GM21619 (cell line): ENCODE measurements around the gene NSMCE1.
A peak's percentile ranks its signal among the peaks of the same experiment; 100 is the strongest.
"Not testable (repeated sequence)": the region's sequence is repeated elsewhere in the genome, so short reads cannot be mapped to it uniquely, and the experiment has no call there.

Source experiments
- ATAC-seq: cut with Tn5 transposase; IDR thresholded peaks from one replicate; pipeline ENCODE4 v1.9.1; 2021; ENCODE audit not compliant: unreplicated experiment

NSMCE1 gene

DNA sequence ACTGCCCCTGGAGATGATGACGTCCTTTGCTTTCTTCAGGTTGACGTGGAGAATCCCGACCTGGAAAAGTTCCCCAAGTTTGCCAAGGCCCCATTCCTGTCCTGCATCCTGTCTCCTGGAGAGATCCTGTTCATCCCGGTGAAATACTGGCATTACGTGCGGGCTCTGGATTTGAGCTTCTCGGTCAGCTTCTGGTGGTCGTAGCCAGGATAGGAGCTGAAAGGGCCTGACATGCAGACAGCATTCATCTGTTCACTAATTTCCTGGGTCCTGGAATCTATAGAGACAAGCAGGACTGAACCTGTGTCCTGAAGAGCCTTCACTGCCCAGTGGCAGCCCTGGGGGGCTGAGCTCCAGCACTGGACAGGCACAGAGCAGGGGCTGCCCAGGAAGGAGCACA is 48.0 kb downstream of the NSMCE1 start:
- no peak for ATAC-seq

DNA sequence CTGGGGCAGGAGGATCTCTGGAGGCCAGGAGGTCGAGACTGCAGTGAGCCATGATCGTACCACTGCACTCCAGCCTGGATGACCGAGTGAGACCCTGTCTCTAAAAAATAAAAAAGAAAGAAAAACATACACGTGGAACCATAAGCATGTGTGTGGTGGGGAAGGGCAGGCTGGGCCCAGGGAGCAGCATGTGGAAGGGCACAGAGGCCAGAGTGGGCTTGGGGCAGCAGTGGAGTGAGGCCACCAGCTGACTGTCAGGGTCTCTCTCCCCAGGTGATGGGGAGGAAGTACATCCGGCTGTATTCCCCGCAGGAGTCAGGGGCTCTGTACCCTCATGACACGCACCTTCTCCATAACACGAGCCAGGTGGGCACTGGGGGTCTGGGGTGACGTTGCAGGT is 48.5 kb downstream of the NSMCE1 start:
- ATAC-seq = no peak

DNA sequence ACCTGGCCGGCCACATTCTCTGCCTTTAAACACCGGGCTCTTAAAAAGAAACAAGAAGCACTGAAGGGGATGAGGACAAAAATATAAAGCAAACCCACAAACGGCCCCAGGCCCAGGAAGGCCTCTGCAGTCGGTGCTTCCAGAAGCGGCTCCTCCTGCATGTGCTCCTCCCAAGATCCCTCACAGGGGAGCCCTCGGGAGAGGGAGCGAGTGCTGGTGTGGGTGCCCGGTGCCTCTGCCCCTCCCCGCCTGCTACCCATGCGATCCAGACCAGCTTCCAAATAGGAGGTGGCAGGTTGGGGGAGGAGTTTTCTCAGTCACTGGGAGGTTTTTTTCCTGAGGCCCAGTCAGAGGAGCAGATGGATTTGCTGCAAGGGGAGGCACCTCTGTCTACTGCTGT is 49.4 kb downstream of the NSMCE1 start:
- ATAC-seq = no peak

DNA sequence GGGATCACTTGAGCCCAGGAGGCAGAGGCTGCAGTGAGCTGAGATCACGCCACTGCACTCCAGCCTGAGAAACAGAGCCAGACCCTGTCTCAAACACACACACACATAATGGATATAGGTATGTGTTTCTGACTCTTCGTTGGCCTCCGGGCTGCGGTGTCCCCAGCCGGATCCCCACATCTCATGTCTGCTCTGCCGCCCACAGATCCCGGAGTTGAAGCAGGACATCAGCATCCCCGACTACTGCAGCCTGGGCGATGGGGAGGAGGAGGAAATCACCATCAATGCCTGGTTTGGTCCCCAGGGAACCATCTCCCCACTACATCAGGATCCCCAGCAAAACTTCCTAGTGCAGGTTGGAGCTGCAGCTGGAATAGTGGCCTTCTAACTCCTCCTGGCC is 49.8 kb downstream of the NSMCE1 start:
- no peak for ATAC-seq

DNA sequence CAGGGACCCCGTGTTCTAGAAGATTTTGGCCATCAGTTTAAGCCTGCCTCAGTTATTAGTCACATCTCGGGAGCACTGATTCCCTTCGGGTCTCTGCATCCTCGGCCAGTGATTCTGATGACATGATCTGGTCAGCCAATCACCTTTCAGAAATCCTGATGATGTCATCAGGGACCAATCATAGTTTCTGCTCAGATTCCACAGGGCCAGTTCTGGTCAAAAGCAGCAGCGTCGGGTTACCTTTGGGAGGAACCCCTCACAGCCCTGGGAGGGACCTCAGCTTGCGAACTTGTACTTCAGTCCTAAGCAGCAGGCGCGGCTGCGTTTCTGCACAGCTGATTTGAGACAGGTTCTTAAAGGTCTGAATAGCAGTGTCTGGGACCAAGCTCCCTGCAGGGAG is 51.3 kb downstream of the NSMCE1 start:
- ATAC-seq = no peak

DNA sequence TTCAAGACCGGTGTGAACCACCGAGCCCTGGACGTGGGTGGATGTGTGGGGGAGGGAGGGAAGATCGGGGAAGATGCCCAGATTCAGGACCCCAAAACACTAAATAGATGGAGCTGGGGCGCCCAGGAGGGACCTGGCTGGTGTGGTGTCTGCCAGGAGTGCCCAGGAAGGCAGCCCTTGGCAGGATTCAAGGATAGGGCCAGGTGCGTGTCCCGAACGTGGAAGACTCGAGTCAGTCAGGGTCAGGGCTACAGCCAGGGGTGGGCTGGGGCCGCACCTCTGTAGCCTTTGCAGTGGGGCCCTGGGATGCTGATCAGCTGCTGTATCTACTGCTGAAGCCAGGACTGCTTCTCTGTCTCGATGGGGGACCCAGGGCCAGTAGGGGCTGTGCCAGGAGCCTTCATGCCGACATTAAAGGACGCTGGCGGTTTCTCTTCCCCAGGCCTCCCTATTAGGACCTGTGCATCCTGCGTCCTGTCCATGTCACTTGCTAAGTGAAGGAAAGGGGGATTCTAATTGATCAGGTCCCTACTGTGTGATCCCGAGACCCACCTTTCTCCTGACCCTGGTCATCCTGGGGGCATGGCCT is 52.2 kb downstream of the NSMCE1 start:
- ATAC-seq = no peak

DNA sequence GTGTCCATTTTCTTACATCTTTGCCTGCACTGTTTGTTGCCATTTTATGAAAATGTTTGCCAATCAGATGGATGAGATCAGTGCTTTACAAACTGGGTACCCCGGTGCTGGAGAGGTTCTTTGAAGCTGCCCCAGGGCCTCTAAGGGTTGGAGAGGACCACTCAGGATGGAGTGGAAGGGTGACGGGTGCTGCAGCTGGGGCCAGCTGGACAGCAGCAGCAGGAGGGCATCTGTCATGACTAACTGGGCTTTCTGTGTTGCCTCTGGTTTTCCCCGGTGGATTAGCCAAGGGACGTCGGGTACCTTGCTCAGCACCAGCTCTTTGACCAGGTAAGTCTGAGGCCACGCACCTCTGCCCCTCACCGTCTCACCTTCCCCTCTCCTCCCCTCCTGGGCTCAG is 52.9 kb downstream of the NSMCE1 start:
- no peak for ATAC-seq

DNA sequence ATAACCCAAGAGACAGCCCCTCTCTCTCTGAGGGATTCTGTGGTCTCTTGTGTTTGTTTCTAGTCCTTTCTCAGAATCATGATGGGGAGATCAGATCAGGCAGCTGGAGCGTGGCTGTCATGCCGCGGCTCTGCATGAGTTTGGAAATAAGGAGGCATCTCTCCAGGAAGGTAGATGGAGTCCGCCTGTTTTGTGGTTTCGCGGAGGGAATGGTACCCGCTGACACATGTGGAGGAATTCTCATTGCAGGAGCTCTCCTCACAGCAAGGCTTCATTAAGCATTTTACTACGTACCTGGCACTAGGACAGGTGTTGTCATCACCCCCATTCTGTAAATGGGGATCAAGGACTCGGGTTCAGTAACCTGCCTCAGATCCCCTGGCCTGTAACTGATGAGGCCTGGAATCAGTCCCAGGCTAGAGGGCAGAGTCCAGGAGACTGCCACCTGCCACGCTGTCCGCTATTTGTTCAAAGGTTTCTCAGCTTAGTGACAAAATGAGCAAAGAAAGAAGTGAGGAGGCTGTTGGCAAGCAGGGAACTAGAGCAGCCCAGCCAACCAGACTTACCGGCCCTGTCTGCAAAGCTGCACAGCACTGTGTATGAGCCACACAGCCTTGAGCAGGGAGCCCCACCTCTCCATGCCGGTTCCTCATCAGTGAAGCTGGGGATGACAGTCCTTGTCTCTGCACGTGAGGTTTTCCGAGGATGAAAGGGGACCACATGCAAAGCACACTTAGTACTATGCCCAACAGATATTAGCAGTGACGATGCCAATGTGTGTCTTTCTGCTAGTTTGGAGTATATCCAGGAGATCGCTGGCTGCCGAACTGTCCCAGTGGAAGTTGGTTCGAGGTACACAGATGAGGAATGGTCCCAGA is 54.2 kb downstream of the NSMCE1 start:
- no peak for ATAC-seq

DNA sequence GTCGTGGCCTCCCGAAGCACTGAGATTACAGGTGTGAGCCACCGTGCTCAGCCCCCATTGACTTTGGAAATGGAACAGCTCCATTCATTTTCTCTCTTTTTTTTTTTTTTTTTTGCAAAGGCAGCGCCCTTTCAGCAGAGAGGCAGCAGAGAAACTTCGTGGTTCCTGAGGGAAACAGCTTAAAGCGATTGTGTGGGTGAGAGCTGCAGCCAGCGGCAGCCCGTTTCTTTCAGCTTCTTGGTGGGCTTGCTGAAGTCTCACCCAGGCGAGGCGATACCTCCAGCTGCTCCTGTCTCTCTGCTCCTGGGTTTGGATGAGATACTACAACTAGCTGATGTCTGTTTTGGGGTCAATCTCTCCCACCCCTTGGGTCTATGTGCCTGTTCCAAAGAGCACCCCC is 57.5 kb downstream of the NSMCE1 start:
- ATAC-seq = no peak

DNA sequence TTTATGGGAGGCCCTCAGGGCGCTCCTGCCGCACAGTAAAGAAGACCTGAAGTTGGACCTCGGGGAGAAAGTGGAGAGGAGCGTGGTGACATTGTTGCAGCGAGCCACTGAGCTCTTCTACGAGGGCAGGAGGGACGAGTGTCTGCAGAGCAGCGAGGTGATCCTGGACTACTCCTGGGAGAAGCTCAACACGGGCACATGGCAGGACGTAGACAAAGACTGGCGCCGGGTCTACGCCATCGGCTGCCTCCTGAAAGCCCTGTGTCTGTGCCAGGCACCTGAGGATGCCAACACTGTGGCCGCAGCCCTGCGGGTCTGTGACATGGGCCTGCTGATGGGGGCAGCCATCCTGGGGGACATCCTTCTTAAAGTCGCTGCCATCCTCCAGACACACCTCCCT is 58.4 kb downstream of the NSMCE1 start:
- no peak for ATAC-seq

DNA sequence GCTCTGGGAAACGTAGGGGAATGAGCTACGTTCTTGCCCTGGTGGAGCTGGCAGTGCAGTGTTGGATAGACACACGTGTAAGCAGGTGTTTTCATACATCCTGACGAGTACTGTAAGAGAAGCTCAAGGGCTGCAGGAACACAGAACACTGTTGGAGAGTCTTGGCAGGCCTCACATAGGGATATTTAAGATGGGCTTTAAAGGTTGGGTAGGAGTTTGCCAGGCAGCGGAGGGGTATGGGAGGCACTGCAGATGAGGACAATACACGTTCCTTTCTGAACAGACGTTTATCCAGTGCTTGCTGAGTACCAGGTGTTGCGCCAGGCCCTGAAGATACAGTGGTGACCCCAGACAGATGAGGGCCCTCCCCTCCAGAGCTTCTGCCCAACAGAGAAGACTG is 59.0 kb downstream of the NSMCE1 start:
- ATAC-seq = no peak

DNA sequence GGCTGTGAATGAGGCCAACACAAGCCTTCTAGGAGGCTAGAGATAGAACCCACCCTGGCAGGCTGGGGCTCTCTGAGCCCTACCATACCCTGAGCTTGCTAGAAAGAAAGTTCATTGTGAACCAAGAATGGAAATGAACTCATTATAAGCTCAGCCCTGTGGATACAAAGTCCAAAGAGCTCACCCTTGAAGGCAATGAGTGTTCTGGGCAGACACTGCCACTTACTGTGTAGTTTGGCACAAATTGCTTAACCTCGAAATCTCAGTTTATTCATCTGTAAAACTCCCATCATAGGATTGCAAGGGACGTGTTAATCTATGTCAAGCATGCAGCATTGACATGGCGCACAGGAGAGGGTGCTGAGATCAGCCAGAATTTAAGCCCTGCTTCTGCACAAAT is 59.8 kb downstream of the NSMCE1 start:
- no peak for ATAC-seq

DNA sequence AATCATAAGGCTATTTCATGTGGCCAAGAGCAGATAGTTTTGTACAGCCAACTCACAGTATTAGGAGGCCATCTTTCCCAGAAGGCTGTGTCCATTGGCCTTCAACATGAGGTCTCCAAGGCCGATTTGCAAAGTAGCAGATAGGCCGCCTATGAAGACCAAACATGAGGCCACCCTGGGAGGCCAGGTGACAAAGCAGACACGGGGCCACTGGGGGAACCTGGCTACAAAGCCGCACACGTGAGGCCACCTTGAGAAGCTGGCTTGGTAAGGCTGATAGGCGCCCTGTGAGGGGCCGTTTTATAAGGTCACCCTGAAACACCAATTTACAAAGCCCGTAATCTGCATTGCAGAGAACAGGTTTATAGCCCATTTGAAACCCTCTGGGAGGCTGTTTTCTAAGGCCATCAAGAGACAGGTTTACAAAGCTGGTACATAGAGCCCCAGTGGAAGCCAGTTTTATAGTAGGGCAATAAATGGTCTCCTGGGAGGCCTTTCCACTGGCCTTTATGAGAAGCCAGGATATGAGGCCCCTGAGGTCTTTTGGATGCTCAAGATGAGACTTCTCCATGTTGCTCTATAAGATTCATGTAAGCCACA is 60.4 kb downstream of the NSMCE1 start:
- no peak for ATAC-seq

DNA sequence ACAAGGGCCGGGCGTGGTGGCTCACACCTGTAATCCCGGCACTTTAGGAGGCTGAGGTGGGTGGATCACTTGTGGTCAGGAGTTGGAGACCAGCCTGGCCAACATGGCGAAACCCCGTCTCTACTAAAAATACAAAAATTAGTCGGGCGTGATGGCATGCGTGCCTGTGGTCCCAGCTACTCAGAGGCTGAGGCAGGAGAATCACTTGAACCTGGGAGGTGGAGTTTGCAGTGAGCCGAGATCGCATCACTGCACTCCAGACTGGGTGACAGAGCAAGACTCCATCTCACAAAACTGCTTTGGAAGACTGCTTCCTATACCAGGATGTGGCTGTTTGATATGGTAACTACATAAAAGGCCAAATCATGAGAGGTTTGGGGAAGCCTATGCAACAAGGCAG is 61.5 kb downstream of the NSMCE1 start:
- ATAC-seq = not testable (repeated sequence)

DNA sequence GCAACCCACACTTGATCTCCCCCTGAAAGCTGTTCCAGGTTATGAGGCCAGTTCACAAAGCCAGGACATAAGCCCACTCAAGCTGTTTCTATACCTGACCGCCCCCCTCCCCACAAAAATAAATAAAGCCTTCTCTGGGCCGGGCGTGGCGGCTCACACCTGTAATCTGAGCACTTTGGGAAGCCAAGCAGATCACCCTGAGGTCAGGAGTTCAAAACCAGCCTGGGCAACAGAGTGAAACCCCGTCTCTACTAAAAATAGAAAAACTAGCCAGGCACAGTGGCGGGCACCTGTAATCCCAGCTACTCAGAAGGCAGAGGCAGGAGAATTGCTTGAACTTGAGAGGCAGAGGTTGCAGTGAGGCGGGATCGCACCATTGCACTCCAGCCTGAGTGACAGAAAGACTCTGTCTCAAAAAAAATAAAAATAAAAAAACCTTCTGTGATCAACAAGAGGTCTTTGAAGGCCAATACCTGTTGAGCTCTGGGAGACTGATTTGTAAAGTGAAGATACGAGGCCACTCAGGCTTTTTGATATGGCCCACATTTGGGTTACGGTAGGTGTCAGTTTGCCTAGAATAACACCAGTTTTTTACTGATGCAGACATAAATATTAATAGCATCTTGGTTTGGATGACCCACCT is 63.0 kb downstream of the NSMCE1 start:
- ATAC-seq = no peak

DNA sequence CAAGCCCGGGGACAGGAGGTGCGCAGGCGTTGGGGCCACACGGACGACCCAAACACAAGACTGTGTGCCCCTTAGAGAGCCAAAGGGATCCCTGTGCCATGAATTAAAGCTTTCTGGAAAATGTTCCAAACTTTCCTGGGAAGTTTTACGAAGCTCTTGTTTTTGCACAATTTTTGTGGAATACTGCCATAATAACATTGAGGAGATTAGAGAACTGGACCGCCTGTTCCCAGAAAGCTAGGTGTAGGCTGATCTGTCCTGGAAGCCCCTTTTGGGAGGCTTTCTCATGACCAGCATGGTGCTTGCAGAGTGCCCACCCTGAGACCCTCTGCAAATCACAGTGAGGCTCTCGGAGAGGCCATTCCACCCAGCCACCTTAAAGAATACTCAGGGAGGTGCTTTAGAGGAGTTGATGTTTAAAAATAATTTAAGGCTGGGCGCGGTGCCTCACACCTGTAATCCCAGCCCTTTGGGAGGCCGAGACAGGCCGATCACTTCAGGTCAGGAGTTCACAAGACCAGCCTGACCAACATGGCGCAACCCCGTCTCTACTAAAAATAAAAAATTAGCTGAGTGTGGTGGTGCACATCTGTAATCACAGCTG is 64.2 kb downstream of the NSMCE1 start:
- no peak for ATAC-seq

DNA sequence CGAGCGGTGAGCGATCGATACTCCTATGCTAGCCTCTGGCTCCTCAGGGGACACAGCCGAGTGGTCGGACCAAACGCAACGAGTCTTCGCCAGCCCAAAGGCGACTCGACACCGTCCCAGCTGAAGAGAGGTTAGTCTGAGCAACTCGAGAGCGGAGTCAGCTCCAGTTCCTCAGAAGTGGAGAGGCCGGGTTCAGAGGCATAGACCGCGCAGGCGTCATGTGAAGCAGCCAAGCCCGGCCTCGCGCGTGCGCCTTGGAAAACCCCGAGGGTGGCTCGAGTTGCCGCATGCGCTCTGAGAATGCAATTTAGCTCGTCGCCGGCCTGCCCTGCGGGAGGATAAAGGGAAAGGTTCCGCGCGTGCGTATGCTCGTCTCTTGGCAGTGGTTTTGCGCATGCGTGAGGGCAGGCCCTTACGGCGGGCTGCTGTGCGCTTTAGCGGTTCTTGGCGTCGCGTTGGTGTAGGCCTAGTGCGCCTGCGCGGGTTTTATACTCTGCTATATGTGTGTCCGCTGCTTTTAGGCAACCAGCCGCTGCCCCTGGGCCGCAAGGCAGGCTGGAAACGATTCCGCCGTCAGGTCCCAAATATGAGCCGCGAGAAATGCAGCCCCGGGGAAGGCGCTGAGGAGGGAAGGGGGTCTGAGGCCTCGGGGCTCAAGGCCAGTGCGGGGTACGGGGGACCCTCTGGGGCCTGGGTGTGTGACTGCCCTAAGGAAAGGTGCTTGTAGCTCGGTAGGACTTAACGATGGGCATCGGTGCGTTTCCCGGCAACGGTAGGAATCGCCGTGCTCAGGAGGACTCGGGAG is 64.9 kb downstream of the NSMCE1 start, which contains the start of gene KDM8:
Gene KDM8 (plus strand): TSS at position 20 of the 805 bp plus-strand sequence. CDS start 6,598 bp downstream, outside the sequence.
- ATAC-seq = peak; percentile 71

DNA sequence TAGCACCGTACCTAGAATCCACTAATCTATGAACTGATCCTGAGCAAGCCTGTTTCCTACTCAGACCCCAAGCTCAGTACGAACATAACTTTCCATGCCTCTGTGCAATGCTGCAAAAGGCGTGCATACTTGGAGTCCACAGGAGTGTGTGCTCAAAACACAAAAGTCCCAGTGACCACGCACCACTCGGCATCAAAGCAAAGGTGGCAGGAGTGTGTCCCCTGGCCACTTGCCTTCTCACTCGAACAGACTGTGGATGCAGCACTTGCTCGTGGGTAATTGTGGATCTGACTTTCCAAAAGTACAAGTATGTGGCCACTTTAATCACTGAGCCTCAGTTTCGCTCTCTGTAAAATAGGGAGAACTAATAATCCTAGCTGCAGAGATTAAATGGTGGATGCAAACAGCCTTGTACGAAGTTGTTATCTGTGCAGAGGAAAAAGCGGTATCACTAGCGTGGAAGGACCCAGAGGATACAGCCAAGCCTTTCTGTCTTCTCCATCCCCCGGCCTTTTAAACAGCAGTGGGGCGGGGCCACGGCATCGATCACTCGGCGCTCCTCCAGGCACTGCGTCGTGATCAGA is 65.6 kb downstream of the NSMCE1 start:
- peak; percentile 62 for ATAC-seq

DNA sequence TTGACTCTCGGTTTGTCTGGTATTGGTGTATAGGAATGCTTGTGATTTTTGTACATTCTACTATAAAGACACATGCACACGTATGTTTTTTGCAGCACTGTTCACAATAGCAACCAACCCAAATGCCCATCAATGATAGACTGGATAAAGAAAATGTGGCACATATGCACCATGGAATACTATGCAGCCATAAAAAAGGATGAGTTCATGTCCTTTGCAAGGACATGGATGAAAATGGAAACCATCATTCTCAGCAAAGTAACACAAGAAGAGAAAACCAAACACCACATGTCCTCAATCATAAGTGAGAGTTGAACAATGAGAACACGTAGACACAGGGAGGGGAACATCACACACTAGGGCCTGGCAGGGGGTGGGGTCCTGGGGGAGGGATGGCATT is 67.7 kb downstream of the NSMCE1 start:
- ATAC-seq = not testable (repeated sequence)

DNA sequence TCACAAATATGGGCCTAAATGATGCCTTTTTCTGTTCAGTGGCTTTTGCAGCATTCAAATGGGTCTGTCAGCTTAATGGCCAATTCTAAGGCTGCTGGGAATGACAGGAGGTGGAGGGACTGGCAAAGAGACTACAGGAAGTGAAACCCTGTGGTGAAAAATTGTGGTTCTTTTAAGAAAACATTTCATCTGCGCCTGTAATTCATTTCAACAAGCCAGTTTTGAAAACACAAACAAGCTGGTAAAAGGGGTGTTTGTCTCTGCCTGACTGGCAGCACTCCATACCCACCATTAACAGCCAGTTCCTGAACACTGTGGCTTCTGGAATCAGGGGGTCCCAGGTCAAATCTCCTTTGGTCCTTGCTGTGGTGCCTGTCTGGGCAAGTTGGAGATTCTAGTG is 68.8 kb downstream of the NSMCE1 start:
- ATAC-seq = no peak
